SW 1271 (cell line): ENCODE data around the gene SEC22B.
"Not testable (repeated sequence)": the region's sequence is repeated elsewhere in the genome, so short reads cannot be mapped to it uniquely, and the experiment has no call there.

ENCODE experiments used
- DNase-seq, 2 experiments: peaks; one replicate each; lab custom pipeline; 2025; lab: John Stamatoyannopoulos, UW

The SEC22B gene

DNA sequence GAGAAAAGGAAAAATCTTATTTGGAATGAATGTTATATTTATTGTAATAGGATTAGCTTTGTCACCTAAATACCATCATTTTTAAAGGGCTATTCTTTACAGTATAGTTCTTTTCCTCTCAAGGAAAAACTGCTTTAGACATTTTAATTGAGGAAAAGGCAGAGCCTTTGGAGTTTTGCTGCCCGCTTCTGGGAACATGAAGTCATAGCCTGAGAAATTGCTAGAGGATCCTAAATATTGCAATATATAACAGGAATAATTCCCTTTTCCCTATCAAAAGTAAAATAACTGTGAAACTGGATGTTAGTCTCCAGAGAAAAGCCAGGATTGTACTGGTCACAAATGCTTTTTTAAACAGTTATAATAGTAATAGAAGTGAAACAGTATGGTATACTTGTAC, 30.5 kb downstream of the SEC22B start:
- DNase-seq: not testable (repeated sequence)

DNA sequence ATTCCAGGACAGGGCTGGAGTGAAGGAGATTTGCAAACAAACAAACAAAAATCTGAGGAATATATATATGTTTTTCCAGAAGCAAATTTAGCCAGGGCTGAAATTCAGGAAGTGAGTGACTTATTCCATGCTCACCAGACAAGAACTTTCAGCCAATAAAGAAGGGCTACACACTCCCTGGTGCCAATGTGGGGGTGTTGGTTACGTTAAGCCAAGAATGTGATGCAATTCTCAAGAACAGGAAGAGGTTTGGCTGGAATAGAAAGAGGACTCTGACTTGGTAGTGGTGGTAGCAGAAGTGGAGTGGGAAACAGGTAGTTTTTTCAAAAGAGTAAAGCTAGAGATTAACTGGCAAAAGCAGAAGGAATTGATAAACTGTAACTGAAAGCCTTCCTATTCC, 31.7 kb downstream of the SEC22B start:
- DNase-seq: not testable (repeated sequence)

DNA sequence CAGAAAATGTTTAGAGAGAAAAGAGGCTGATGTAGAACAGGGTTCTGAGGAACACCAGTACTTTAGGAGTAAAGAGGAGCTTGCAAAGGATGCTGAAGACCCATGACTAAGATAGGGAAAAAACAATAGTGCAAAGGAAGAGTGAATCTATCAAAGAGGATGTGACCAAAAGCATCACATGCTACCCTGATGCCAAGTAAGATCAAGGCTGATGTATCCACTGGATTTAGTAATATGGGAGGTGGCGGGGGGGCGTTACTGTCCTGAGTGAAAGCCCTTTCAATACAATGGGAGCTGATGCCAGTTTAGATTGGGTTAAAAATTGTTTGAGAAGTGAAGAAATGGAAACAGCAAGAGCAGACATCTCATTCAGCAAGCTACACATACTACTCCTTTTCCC, 32.2 kb downstream of the SEC22B start:
- DNase-seq: not testable (repeated sequence)

DNA sequence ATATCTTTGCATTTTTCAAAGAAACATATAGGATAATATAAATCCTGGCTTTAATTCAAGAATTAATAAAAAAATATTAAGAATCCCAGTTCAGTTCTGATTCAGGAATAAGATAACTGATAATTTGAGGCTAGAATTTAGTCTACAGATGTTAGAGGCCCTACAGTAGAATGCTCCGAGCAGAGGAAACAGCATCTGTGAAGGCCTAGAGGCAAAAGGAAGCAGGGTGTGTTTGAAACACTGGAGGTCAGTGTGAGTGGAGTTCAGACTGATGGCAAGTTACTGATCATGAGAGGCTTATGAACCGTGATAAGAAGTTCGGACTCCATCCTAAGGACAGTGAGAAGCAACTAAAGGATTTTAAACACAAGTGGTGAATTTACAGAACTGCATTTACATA, 33.0 kb downstream of the SEC22B start:
- not testable (repeated sequence) for DNase-seq

DNA sequence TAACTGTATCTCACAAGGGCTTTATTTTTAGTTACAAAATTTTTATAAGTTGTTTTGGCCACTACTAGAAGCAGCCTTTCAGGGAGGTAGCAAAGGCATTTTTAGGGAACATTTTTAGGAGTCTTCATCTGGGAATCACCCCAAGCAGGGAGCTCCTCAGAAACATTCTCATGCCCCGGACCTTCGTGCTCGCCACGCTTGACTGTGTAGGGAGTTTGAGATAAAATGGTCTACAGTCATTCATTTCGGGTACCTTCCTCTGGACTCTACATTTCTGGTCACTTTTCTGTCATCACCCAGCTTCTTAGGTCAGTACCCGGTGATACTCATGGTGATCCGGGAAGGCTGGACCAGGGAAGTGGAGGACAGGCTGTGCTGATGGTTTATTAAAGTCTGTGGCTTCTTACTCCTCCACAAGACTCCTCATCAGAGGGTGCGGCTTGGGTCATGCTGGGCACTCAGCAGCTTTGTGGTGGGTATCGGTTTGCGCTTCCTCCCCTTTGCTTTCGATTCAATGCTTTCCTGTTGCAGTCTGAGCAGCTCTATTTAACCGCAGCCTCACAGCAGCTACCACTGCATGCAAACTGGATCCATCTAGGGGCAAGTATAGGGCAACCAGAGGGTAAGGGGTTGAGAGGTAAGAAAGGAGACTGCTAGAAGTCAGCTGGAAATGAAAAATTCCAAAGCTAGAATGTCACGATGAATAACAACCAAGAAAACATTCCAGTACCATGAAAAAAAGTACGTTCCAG, 33.6 kb downstream of the SEC22B start:
- not testable (repeated sequence) for DNase-seq

DNA sequence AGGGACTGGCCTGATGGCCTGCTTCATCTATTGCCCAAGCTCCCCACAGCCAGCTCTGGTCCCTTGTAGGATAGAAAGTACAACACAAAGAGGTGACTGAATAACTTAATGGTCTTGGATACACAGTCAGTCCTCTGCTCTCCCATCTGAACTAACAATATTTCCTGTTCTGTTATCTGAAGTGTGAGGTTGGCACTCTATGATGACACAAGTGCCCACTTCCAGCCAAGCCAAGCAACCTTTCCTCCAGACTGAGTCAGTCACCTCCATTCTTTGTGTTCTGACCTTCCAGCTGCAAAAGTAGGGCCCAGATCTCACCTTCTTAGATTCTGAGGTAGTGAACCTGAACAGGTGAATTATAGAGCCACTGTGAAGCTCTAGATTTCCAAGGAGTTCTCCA, 34.5 kb downstream of the SEC22B start:
- not testable (repeated sequence) for DNase-seq

DNA sequence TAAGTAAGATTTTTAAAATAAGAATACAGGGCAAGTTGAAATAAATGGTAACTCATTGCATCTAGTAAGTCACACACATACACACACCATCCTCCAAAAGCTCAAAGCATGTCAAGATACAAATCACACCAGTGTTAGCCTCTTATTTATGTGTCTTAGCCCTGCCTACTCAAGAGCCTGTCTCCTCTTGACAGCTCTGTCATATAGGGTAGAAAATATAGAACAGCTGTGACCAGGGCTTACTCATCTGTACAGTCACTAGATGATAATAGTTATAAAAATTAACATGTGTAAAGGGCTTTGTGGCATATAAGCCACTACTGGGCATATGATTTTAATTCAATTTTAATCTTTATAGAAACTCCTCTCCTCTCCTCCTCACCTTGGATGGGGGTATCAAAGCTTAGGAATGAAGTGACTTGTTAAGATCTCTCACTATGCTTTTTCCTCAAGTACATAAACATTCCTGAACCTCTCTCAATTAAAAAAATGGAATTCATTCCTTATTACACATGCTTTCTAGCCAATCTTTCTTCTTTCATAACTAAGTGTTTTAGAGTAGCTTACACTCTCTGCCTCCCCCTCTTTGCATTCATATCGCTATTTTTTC, 35.6 kb downstream of the SEC22B start:
- DNase-seq: not testable (repeated sequence)

DNA sequence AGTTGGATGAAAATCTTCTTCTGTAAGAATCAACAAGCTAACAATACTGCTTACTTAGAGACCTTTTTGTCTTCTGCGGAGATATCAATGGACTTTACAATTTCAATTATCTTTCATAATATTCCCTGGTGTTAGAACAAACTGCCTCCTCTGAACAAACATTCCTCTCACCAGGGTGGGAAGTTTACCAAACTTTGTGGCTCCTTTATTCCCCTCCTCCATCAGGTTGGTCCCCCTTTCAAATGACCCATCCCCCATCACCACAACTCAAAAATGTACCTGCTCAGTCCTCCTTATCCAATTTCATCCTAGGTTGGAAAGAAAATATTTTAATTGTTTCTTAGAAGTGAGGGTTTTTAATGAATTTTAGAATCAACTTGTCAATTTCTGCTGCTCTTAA, 40.2 kb downstream of the SEC22B start:
- DNase-seq: not testable (repeated sequence)

DNA sequence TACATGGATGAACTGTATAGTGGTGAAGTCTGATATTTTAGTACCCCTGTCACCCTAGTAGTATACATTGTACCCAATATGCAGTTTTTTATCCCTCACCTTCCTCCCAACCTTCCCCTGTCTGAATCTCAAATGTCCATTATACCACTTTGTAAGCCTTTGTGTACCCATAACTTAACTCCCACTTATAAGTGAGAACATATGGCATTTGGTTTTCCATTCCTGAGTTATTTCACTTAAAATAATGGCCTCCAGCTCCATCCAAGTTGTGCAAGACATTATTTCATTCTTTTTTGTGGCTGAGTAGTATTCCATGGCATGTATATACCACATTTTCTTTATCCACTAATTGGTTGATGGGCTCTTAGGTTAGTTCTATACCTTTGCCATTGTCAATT, 42.4 kb downstream of the SEC22B start:
- DNase-seq: not testable (repeated sequence)

DNA sequence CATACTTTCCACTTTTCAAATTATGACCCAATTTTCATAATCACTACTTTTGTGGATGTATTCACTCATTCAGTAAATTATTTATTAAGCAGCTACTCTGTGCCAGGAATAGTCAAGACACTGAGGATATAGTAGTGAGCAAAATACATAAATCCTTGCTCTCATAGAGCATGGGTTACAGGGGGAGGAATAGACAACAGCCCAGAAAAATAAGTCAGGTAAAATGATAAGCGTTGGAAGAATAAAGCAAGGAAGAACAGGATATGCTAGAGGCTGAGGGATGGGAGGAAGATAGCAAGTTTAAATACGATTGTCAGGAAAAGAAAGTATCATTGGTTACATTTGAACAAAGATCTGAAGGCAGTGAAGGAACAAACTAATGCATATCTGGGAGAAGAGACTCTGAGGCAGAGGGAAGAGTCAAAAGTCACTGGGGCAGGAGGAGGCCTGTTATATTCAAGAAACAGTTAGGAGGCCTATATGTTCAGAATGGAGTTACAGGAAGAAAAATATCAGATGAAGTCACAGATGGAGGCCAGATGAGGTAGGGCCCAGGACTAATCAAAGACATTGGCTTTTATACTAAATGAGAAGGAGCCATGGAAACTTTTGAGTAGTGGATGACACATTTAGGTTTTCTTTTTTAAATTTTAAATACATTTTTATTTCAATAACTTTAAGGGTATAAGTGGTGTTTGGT, 42.9 kb downstream of the SEC22B start:
- no peak for DNase-seq

DNA sequence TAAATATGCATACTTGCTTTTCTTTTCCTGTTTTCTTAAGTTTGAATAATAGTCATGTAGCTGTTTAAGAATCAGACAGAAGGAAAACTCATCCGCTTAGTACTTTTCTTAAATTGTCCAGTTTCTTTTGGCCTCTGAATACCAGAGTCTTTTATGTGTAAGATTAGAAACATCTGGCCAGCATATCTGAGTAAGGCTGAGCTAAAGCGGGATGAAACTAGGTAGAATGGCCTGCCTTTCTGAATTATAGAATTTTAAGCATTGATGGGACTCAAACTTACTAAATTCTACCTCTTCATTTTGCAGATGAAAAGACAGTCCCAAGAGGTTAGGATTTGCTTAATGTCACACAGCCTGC, 43.9 kb downstream of the SEC22B start:
- not testable (repeated sequence) for DNase-seq

DNA sequence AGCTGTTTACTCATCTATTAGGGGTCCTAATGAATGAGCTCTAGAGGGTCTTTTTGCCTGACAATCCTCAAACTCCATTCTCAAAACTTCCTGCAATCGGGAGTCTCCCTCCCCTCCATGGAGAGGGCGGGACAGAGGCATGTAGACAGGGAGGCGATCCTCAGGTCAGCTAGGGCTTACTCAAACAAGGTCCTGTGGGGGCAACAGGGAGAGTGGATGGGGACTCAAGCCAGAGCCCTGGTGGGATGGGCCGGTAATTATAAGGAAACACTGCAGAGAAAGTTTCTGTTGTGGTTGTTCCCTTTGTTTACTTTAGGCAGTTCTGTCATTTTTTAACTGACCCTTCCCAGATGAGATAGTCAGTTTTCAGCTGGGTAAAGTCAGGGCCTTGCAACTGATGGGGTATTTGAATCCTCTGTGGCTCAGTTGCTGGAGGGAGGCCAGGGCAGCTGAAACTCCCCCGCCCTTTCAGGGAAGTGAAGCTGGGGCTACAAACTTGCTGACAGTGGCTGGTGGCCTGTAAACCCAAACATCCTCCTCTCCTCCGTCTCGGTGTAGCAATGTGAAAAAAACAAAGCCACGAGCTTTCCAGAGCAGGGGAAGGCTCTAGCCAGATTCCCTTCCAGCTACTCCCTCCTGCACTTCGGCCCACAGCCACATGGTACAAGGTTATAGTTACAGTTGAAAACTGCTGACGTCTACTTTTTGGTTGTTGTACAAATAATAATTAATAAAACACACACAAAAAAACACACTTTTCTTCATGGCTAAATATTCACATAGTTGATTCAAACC, 44.5 kb downstream of the SEC22B start:
- not testable (repeated sequence) for DNase-seq

DNA sequence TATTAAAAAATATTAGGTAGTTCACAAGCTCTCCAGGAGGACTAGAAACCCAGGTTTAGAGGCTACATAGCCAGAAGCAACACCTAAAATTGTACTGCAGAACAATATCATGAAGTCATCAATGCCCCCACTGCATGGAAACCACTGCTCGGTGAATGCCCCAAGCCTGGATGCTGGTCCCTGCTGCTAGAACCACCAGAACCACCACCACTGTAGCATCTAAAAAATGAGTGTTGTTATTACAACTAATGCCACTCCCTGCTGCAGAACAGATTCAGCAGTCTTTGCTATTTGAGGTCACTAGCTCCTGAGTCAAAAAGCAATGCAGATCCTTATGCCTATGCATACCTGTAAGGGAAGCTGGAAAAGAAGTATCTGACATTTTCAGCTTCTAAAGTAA, 48.4 kb downstream of the SEC22B start:
- DNase-seq: not testable (repeated sequence)

DNA sequence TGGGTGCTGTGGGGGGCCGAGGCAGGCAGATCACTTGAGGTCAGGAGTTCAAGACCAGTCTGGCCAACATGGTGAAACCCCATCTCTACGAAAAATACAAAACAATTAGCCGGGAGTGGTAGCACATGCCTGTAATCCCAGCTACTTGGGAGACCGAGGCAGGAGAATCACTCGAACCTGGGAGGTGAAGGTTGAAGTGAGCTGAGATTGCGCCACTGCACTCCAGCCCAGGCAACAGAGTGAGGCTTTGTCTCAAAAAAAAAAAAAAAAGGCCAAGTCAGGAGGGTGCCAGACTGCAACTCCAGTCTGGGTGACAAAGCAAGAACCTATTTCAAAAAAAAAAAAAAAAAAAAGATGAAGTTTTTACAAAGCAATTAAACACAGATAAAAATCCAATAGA, 50.1 kb downstream of the SEC22B start:
- DNase-seq: not testable (repeated sequence)

DNA sequence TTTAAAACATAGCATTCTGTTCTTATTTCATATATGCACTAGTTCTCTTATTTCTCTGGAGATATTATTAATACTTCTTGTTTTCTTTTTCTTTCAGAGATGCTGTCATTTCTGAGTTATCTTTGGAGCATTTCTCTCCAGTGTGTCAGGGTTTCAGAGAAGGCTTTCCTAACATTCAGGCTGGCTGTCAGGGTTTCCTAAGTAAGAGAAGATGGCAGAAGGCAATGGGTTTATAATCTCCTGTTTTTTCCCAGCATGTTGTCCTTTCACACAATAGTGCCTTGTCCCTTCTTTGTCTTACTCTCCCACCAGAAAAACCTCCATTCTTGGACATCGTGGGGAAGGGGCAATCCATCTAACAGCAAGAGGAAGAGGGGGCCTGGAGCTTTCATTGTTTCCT, 51.7 kb downstream of the SEC22B start:
- not testable (repeated sequence) for DNase-seq

DNA sequence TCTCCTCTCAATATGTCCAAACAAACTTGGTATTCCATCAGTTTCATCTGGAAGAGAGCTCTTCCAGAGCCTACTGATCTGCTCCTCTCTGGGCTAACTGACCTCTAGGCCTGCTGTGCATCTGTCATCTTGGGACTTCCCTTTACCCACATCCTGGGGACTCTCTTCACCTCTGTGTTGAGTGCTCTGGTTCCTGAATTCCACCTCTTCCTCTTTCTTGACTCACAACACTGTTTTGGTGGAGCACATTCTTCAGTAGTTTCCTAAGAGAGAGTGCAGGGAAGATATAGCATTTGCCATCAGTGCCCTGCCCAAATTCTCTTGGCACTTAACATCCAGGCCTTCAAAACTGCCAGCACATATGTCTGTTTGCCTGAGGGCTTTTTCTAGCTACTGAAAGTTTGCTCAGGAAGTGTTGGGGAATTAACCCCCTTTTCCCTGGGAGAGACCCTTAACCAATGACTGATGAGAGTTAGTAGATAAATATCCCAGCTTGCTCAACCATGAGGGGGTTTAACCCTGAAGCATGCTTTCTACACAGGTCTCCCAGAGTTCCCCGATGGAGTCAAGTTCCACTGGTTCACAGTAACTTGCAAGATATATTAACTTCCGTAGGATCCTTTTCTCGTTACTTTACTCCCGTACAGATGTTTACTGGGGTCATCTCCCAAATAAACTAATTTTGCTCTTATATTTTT, 52.4 kb downstream of the SEC22B start:
- DNase-seq: not testable (repeated sequence)

DNA sequence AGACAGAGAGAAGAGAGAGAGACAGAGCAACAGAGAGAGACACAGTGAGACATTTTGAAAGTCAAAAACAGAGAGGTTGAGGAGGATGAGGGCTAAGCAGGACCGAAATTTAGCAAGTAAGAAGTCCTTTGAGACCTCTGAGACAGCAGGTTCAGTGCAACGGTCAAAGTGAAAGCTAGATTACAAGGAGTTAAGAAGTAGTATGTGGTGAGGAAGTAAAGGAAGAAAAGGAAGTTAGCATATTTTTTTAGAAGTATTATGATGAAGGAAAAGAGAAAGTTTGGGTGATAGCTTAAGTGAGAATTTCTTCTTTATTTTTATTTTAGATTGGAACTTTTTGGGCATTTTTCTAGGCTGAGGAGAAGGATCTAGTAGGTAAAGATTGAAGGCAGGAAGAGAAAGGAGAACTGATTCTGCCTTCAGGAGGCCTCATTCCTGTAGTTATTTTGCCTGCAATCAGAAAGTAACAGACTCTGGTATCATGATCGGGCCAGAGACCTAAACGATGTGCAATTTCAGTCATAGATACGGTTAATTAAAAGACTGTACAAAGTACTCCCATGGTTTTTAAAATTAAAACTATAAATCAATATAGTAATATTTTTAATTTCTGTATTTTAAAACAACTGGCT, 53.9 kb downstream of the SEC22B start:
- not testable (repeated sequence) for DNase-seq

DNA sequence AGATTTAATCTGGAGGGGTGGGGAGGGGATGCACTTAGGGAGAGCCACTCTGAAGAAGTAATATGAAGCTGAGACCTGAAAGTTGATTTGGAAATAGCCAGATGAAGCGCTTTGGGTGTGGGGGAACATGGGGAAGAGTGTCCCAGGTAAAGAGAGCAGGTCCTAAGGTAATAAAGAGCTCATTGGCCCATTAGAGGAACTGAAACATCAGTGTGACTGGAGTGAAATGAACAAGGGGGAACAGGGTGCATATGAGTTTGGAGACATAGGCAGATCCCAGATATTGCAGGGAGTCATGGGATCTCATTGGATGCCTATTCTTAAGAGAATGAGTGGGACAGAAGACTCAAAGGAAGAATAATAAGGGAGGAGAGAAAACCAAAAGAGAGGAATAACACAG, 54.5 kb downstream of the SEC22B start:
- DNase-seq: not testable (repeated sequence)

DNA sequence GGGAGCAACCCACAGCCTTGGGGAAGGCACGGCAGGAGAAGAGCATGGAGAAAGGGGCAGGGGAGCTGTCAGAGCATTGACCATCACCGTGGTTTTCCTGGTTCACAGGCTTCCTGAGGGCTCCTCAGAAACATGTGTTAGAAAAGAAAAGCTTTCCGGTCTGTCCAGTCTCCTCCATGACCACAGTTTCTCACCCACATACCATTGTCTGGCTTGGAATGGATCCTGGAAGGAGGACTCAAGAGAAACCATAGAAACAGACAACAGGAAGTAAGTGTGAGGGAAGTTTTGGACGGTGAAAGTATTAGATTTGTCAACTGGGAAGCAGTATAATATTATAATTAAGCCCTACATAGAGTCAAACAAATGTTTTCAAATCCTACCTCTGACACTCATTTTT, 55.8 kb downstream of the SEC22B start:
- not testable (repeated sequence) for DNase-seq

DNA sequence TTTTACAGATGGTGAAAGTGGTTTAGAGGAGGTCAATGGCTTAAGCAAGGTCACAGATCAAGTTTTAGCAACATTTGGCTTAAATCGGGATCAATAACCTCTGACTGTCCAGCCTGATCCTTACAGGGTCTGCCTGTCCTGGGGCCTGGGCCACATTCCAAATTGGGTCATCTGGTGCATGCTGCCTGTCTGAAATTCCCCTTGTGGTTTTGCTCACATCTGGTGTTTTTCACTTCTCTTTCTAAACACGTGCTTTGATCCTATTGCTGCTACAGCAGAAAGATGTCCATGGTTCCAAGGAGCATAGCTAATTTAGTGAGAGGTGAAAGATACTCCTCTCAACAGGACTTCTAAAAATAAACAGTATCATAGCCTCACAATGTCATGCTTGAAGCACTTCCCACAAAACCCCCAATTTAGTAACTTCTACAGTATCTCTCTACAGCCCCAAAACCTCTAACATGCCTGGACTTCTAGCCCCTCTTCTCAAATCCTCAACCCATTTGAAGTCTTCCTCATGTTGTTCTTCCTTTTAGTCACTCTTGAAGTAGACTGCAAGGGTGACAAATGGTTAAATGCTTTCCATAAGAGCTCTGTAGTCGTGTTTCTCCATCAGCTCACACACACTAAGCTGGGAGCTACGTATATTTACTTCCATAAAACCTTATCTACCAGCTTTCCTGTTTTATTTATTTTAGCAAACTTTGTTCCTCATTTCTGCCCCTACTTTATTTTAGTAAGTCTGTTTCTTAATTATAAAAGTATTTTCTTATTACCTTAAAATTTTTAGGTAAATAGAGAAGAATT, 58.7 kb downstream of the SEC22B start:
- DNase-seq: not testable (repeated sequence)
